NCI-H2171 treated with DMSO at 0.1 percent for 48 hours (cell line): ENCODE data around the gene IL27RA.

Experiments
- DNase-seq: peaks from one replicate; lab custom pipeline; 2025; lab: John Stamatoyannopoulos, UW

The IL27RA gene

GRCh38 chr19:14059093-14059480 lies 27.5 kb downstream of the IL27RA start:
- DNase-seq = no peak

- no peak for DNase-seq
These were observed 28.1 kb downstream of the IL27RA start for GRCh38 chr19:14059652-14060155.

GRCh38 chr19:14061081-14061749 lies 29.7 kb downstream of the IL27RA start:
- no peak for DNase-seq

GRCh38 chr19:14061751-14062557 lies 30.4 kb downstream of the IL27RA start, which contains the start of gene PALM3:
Gene PALM3 (minus strand): TSS chr19:14062076. CDS start chr19:14061980, 96 bp downstream.
- DNase-seq = no peak

GRCh38 chr19:14062558-14062855 lies 30.9 kb downstream of the IL27RA start:
- DNase-seq = no peak

GRCh38 chr19:14063105-14063504 lies 31.5 kb downstream of the IL27RA start:
- no peak for DNase-seq

- DNase-seq = no peak
These were observed 34.6 kb downstream of the IL27RA start for GRCh38 chr19:14066134-14066533.

- no peak for DNase-seq
These were observed 38.9 kb downstream of the IL27RA start for GRCh38 chr19:14070268-14071050.

- DNase-seq = peak; percentile 34
These were observed 41.1 kb downstream of the IL27RA start, which contains the start of gene MISP3 for GRCh38 chr19:14072535-14073260. Gene MISP3 (plus strand): TSS chr19:14072786. CDS start chr19:14073310, 524 bp downstream.

GRCh38 chr19:14073261-14073924 lies 41.8 kb downstream of the IL27RA start:
- peak; percentile 75 for DNase-seq

GRCh38 chr19:14073925-14074838 lies 42.6 kb downstream of the IL27RA start:
- peak; percentile 44 for DNase-seq

GRCh38 chr19:14078411-14078810 lies 46.8 kb downstream of the IL27RA start:
- no peak for DNase-seq

GRCh38 chr19:14080887-14081796 lies 49.6 kb downstream of the IL27RA start:
- peak; percentile 99 for DNase-seq

GRCh38 chr19:14081797-14082674 lies 50.5 kb downstream of the IL27RA start:
- no peak for DNase-seq

- no peak for DNase-seq
These were observed 51.1 kb downstream of the IL27RA start for GRCh38 chr19:14082675-14082960.

GRCh38 chr19:14085309-14085995 lies 53.9 kb downstream of the IL27RA start, which contains the start of gene C19orf67:
Gene C19orf67 (minus strand): TSS chr19:14085783. CDS start chr19:14085627, 156 bp downstream.
- DNase-seq = no peak

- no peak for DNase-seq
These were observed 54.5 kb downstream of the IL27RA start for GRCh38 chr19:14086098-14086497.
